Measurements from ENCODE around the gene MBD6. TPM values are rescaled to one million over a fixed set of nuclear protein-coding genes. Genes with fewer than 3 reads are reported as not detected.
A peak's percentile ranks its signal among the peaks of the same experiment; 100 is the strongest.
"Not testable (repeated sequence)": the region's sequence is repeated elsewhere in the genome, so short reads cannot be mapped to it uniquely, and the experiment has no call there.

Gene MBD6
- polyA plus RNA-seq, 1 donor from 2014 or later, result 6.3 TPM

GRCh38 chr12:57517718-57518117 is 4.9 kb upstream of the MBD6 start:
- H3K4me1 Mint-ChIP-seq, result peaks cover 22 to 29% (median 22%) of the 10 kb centered on the region in 3 donors
- not testable (repeated sequence) for H3K9me3 Mint-ChIP-seq, H3K27me3 Mint-ChIP-seq, H3K36me3 Mint-ChIP-seq
- peak overlapping the region in 2 of 4 donors; percentile 70 to 73 for H3K4me3 Mint-ChIP-seq
- H3K27ac Mint-ChIP-seq, result peak overlapping the region in 2 of 3 donors; percentile 76 to 99

GRCh38 chr12:57518176-57518919 is 4.3 kb upstream of the MBD6 start:
- Mint-ChIP-seq H3K4me3 (peak overlapping the region; percentile 61 to 100 (median 96)), H3K27me3 (peaks cover 1% of the 10 kb centered on the region), H3K36me3 (no peaks in the 10 kb centered on the region), H3K4me1 (peaks cover 22 to 30% (median 25%) of the 10 kb centered on the region in 3 donors), H3K27ac (peak overlapping the region in 2 of 3 donors; percentile 87 to 99), H3K9me3 (no peaks in the 10 kb centered on the region)

- H3K4me1 Mint-ChIP-seq, result peaks cover 29 to 38% (median 33%) of the 10 kb centered on the region in 3 donors
- peak overlapping the region; percentile 99 to 100 (median 100) for H3K27ac Mint-ChIP-seq
- H3K9me3 Mint-ChIP-seq, result no peaks in the 10 kb centered on the region
- peak overlapping the region; percentile 93 to 100 (median 98) for H3K4me3 Mint-ChIP-seq
- H3K27me3 Mint-ChIP-seq, result peaks cover 1% of the 10 kb centered on the region
- no peaks in the 10 kb centered on the region for H3K36me3 Mint-ChIP-seq
Measured at GRCh38 chr12:57518920-57519795, 3.5 kb upstream of the MBD6 start.

GRCh38 chr12:57519796-57520052 is 2.9 kb upstream of the MBD6 start:
- Mint-ChIP-seq H3K4me3 (peak overlapping the region; percentile 93 to 100 (median 98)), H3K27ac (peak overlapping the region; percentile 99 to 100 (median 100)), H3K9me3 (no peaks in the 10 kb centered on the region)

GRCh38 chr12:57520053-57520818 is 2.4 kb upstream of the MBD6 start, which contains the start of gene DDIT3:
Gene DDIT3 (minus strand): TSS chr12:57520514. CDS start chr12:57517406, 3,108 bp downstream.
- Mint-ChIP-seq H3K27me3 (peaks cover 1% of the 10 kb centered on the region), H3K4me1 (peaks cover 36 to 39% (median 39%) of the 10 kb centered on the region in 3 donors), H3K36me3 (no peaks in the 10 kb centered on the region), H3K27ac (peak within 1 kb of the TSS; percentile 99 to 100 (median 100)), H3K4me3 (peak within 1 kb of the TSS; percentile 93 to 100 (median 98)), H3K9me3 (no peaks in the 10 kb centered on the region)

More at GRCh38 chr12:57519796-57520052, 2.9 kb upstream of the MBD6 start:
- H3K36me3 Mint-ChIP-seq, result no peaks in the 10 kb centered on the region
- peaks cover 34 to 39% (median 39%) of the 10 kb centered on the region in 3 donors for H3K4me1 Mint-ChIP-seq
- H3K27me3 Mint-ChIP-seq, result peaks cover 1% of the 10 kb centered on the region

GRCh38 chr12:57521525-57522010 is 1.1 kb upstream of the MBD6 start:
- Mint-ChIP-seq H3K27ac (peak overlapping the region; percentile 99 to 100 (median 100)), H3K27me3 (peaks cover 1% of the 10 kb centered on the region), H3K4me3 (peak overlapping the region; percentile 93 to 100 (median 98)), H3K36me3 (no peaks in the 10 kb centered on the region), H3K9me3 (no peaks in the 10 kb centered on the region), H3K4me1 (peaks cover 36 to 39% (median 39%) of the 10 kb centered on the region in 3 donors)

- Mint-ChIP-seq H3K9me3 (no peaks in the 10 kb centered on the region), H3K27ac (peak overlapping the region; percentile 98 to 100 (median 99)), H3K4me1 (peaks cover 32 to 36% (median 34%) of the 10 kb centered on the region in 3 donors), H3K4me3 (peak overlapping the region; percentile 88 to 98 (median 92)), H3K27me3 (peaks cover 1% of the 10 kb centered on the region), H3K36me3 (no peaks in the 10 kb centered on the region)
Measured at GRCh38 chr12:57522887-57523705, 472 bp downstream of the MBD6 start.

- peak overlapping the region; percentile 88 to 97 (median 92) for H3K4me3 Mint-ChIP-seq
- peak overlapping the region; percentile 87 to 98 (median 98) for H3K27ac Mint-ChIP-seq
- peaks cover 1% of the 10 kb centered on the region for H3K27me3 Mint-ChIP-seq
- H3K4me1 Mint-ChIP-seq, result peaks cover 25 to 31% (median 29%) of the 10 kb centered on the region in 3 donors
- H3K9me3 Mint-ChIP-seq, result no peaks in the 10 kb centered on the region
- no peaks in the 10 kb centered on the region for H3K36me3 Mint-ChIP-seq
Measured at GRCh38 chr12:57523706-57524614, 1.3 kb downstream of the MBD6 start.

- H3K27ac Mint-ChIP-seq, result peak overlapping the region in 2 of 3 donors; percentile 98
- peaks cover 22 to 26% (median 24%) of the 10 kb centered on the region in 3 donors for H3K4me1 Mint-ChIP-seq
- peak overlapping the region in 2 of 4 donors; percentile 91 to 97 for H3K4me3 Mint-ChIP-seq
Measured at GRCh38 chr12:57524814-57525614, 2.4 kb downstream of the MBD6 start.

GRCh38 chr12:57525615-57526383 is 3.2 kb downstream of the MBD6 start:
- Mint-ChIP-seq H3K4me3 (peak overlapping the region in 2 of 4 donors; percentile 9 to 32), H3K4me1 (peaks cover 19 to 26% (median 22%) of the 10 kb centered on the region in 3 donors), H3K27ac (peak overlapping the region in 1 of 3 donors; percentile 42), H3K36me3 (no peaks in the 10 kb centered on the region), H3K9me3 (no peaks in the 10 kb centered on the region), H3K27me3 (peaks cover 1% of the 10 kb centered on the region)

More at GRCh38 chr12:57524814-57525614, 2.4 kb downstream of the MBD6 start:
- Mint-ChIP-seq H3K9me3 (no peaks in the 10 kb centered on the region), H3K36me3 (no peaks in the 10 kb centered on the region), H3K27me3 (peaks cover 1% of the 10 kb centered on the region)

GRCh38 chr12:57526477-57527126 is 4.0 kb downstream of the MBD6 start:
- Mint-ChIP-seq H3K27me3 (peaks cover 1% of the 10 kb centered on the region), H3K4me3 (peak overlapping the region in 2 of 4 donors; percentile 9 to 75), H3K27ac (peak overlapping the region in 1 of 3 donors; percentile 72), H3K36me3 (no peaks in the 10 kb centered on the region), H3K4me1 (peaks cover 17 to 23% (median 20%) of the 10 kb centered on the region in 3 donors), H3K9me3 (no peaks in the 10 kb centered on the region)

Measured in IgD-negative memory B cell (primary cell).